GM11168 (cell line): ENCODE measurements around the gene C16orf96.

Experiments
- in situ Hi-C: fragments of 300-500 bp; cut with MboI; formaldehyde crosslinking; loops from one replicate; pipeline ENCODE4 v1.12.0; 2022; ENCODE audit warnings: low sequenced_read_pairs; ENCODE audit not compliant: unreplicated experiment

C16orf96 gene

DNA sequence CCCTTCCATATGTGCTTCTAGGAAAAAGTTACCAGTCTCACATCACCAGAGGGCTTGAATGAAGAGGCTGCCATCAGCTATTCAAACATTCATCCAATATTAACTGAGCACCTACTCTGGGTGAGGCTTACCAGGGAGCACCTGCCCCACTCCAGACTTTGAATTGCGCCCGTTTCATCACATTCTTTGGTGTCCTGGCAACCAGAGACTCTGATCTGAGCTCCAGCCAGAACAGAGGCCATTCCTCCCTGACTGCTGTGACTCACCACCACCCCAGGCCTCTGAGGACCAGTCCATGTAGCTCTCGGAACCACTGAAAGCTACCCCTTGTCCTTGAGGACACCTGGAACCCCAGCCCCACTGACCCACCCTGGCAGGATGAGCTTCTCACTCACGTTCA is at the start of gene C16orf96:
Gene C16orf96 (plus strand): TSS at position 229 of the 400 bp plus-strand sequence. CDS start 150 bp downstream, at position 379.
- in situ Hi-C loops, result no loop called here

DNA sequence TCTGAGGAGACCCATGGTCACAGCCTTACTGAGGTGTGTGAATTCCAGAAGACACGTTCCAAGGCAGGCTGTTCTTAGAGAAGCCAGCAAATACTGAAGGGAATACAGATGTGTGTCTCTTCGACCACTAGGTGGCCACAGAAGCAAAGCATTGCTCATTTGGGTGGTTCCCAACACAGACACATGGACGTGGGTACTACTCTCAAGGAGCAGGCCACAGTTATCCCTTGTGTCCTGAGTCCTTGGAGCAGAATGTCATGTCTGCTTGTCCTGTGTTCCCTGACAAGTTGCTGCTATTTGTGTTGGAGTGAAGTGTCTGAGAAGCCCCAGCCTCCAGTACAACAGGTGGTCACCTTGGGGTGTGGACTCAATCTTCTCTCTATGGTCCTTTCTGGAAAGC is 49.7 kb upstream of the C16orf96 start:
- in situ Hi-C loops, result no loop called here

DNA sequence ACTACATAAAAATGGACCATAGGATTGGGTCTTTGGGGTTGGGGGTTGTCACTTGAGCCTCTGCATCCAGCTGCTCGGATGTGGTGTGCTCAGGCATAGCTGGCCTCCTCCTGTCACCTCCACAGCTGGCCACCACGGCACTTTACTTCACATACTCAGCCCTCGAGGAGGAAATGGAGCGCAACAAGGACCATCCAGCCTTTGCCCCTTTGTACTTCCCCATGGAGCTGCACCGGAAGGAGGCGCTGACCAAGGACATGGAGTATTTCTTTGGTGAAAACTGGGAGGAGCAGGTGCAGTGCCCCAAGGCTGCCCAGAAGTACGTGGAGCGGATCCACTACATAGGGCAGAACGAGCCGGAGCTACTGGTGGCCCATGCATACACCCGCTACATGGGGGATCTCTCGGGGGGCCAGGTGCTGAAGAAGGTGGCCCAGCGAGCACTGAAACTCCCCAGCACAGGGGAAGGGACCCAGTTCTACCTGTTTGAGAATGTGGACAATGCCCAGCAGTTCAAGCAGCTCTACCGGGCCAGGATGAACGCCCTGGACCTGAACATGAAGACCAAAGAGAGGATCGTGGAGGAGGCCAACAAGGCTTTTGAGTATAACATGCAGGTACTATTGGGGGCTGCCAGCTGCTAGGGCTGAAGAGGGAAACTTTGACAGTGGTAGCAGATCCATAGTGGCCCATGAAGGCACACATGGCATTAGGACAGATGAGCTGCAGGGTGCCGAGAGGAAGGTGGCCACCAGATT is 48.4 kb upstream of the C16orf96 start:
- in situ Hi-C loops, result no loop called here

DNA sequence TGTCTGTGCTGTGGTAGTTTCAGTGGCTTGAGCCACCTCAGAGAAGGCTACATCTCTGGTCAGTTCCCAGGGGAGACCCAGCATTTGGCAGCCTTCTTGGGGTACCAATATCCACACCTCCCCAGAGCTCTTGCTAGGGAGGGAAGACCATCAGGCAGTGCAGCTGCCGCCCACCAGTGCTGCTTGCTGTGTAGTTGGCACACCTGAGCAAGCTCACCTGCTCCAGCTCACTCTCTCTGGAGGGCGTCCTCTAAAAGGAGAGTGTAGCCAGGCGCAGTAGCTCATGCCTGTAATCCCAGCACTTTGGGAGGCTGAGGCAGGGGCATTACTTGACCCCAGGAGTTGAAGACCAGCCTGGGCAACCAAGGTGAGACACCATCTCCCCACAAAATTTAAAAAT is 47.3 kb upstream of the C16orf96 start:
- in situ Hi-C loops, result no loop called here

DNA sequence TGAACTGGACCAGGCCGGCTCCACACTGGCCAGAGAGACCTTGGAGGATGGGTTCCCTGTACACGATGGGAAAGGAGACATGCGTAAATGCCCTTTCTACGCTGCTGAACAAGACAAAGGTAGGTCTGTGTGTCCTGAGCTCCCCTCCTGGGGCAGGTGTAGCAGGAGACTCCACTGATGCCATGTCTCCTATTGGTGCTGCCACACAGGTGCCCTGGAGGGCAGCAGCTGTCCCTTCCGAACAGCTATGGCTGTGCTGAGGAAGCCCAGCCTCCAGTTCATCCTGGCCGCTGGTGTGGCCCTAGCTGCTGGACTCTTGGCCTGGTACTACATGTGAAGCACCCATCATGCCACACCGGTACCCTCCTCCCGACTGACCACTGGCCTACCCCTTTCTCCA is 46.7 kb upstream of the C16orf96 start:
- in situ Hi-C loops, result no loop called here

DNA sequence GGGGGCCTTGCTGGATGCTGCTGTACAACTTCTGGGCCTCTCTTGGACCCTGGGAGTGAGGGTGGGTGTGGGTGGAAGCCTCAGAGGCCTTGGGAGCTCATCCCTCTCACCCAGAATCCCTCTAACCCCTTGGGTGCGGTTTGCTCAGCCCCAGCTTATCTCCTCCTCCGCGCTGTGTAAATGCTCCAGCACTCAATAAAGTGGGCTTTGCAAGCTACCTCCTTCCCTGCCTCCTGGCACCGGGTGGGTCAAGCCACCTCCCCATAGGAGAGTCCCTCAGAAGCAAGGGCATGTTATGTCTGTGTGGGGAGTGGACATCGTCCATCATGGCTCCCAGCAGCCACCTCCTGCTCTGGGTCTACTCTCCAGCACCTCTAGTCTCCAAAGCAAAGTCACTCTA is 46.0 kb upstream of the C16orf96 start:
- in situ Hi-C loops, result no loop called here

DNA sequence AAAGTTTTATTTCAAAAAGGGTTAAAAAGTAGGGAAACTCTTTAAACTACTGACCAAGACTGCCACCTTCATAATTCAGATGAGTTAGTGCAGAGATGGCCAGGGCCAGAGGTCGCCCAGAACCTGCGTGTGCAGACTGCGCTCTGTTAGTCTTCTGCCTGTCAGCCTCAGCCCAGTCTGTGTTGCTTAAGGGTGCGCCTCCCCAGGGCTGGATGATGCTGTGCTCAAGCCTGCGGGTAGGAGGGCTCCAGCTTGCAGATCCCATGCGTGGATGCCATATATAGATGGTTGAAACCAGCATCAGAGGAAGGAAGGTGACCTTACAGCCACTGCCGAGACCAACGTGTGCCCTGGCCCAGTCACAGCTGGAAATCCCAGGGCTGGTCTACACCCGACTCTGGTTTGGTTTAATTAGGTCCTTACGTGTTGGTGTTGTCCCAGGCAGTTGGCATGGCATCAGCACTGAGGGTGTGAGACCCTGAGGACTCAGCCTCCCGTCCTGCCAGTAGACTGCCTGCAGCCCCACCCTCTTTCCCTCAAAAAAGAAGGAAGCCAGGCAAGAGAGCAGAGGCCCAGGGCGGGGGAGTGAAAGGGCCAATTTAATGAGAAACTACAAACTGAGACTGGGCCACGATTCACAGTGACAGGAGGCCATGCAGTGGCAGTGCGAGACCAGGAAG is 45.3 kb upstream of the C16orf96 start:
- in situ Hi-C loops, result no loop called here

DNA sequence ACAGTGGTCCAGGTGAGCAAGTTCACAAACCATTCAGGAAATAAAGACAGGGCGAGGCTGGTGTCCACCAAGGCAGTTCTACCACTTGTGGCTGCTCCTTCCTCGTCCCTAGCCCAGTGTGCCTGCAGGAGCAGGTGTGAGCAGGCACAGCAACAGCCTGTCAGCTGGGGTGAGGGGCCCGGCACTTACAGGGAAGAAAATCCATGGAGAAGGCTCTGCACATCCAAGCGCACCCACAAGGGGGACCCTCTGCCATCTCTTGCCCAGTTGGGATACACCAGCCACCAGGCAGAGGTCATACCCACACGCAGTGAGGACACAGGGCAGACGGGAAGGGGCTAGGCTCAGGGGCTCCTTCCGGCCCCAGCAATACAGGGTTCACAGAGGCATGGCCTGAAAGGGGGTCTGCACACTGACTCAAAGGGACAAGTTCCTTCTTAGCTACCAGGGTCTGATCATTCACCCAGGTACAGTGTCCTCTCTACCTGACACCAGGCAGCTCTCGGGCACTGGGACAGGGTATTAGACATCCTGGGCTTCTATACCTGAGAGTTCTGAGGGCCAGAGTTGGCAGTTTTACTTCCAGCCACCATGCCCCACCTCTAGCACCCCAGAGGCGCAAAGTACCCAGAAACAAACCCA is 44.6 kb upstream of the C16orf96 start:
- in situ Hi-C loops, result no loop called here

DNA sequence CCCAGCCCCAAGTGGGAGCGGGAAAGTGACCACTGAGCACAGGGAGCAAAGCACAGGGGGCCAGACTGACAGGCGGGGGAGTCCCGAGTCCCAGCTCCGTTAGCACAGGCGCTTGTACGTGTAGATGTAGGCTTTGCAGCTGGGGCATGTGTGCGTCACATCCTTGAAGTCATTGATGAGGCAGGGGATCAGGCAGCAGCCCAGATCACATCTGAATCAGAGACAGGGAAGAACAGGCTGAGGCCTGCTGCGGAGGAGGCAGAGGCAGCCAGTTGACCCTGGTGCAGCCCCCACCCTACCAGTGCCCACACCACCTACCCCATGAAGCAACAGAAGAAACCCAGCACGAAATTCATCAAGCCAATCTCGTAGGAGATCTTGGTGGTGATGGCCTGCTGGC is 43.7 kb upstream of the C16orf96 start:
- in situ Hi-C loops, result no loop called here

DNA sequence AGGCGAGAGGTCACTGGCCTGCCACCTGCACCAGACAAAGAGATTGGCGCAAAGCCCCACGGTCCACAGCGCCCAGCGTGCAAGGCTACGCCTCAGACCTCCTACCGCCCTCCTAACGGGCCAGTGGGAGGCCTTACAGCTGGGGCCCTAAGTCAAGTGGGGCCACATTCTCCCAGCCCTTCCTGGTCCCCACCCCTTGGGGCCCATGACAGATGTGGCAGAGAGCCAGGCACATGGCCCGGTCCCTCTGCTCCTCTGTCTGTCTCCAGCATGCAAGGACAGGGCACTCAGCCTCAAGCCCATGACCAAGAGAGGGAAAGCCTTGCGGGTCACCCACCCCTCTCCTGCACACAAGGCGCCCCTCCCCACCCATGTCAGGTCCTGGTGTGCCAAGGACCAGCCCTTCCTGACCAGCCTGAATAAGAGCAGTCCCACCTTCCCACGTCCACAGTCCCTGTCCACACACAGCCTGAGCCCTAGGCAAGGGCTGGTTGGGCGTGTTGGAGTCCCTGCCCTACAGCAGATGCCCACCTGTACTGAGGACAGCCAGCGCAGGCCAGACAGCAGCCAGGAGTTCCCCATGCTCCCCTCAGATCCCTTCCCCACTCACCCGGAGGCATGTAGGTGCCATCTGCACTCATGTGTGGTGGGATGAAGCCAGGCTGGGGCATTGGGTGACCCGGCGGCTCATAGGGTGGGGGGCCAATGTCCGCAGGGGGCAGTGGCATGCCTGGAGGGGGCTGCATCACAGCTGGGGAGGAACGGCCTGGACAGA is 42.9 kb upstream of the C16orf96 start:
- in situ Hi-C loops, result no loop called here

DNA sequence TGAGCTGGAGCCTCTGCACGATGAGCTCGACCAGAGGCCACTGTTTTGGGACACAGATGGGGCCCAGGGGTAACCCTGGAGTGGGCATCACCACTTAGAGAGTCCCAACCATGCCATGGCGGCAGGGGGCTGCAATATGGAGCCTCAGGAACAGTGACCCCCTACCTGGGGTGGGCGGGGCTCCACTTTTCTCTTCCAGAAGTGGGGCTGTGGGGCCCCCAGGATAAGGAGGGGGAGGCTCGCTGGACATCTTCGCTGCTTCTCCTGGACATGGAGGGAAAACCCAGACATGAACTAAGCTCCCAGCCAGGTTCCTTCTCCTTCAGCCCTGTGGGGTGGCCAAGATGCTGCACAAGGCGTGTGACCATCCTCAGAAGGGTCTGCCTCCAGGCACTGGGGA is 42.3 kb upstream of the C16orf96 start:
- in situ Hi-C loops, result no loop called here

DNA sequence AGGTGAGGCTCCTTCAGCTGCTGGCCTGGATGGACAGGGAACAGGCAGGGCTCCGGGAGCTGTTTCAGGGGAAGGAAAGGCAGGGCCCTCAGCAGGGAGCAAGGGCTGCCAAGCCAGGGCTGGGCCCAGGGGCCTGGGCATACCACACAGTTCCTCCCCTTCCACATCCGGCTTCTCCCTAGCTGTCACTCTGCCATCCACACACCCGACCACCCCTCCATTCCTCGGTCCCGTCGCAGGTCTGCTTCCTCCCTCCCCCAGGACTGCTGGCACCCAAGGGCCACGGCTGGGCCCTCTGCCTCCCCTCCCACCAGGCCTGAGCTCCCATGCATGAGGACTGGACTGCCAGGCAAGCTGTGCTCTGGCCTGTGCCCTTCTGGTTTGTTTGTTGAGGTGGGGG is 41.5 kb upstream of the C16orf96 start:
- in situ Hi-C loops, result loop anchor here (5.0 kb wide), 1 partner anchor 68 kb away; no protein-coding TSS in a partner anchor

DNA sequence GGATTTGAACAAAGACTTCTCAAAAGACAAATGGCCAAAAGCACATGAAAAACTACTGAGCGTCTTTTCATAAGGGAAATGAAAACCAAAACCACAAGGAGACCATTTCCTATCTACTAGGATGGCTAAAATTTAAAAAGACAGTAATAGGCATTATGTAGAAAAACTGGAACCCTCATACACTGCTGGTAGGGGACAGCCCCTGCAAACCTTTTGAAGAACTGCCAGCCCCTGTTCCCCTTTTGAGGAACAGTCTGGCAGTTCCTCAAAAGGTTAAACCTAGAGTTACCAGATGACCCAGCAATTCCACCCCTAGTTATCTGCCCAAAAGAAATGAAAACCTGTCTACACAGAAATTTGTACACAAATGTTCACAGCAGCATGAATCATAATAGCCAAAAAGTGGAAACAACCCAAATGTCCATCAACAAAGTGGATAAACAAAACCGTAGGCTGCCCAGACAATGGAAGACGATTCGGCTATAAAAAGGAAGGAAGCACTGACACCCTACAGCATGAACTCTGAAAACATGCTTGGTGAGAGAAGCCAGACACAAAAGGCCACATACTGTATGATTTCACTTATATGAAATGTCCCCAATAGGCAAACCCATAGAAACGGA is 40.4 kb upstream of the C16orf96 start:
- in situ Hi-C loops, result loop anchor here (5.0 kb wide), 1 partner anchor 67 kb away; no protein-coding TSS in a partner anchor

DNA sequence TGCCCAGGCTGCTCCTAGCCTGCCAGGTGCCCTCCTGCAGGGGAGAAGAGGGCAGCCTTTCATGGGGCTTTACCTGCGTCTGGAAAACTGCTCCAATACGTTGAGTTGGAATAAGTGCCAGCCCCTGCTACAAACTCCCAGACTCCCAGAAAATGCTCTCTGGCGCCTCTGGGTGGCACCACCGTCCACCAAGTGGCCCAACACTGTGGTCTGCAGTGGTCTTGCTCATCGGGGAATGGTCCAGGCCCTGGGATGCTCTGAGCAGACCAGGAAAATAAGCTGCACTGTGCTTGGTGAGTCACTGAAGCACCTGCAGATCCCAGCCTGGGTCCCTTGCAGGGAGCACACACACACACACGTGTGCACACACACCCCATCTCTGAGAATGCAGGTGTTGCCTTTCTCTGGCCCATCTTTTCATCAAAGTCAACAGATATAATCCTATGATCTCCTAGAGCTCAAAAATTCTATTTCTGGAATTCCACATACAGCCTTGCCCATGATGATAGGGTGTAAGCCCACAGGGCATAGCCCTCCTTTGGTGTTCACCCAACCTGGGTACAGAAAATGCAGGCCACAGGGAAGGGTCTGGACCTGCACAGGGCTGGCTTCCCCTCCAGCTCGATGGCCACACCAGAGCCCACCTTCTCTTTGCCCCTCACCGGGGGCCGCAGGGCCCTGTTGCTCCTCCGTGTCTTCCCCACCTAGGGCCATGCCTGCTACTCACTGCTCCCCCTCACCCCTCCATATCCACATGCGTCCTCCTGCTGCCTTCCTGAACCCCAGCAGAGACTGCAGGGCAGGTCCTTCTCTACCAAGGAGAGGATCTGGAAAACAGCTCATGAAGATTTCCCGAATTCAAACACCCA is 38.1 kb upstream of the C16orf96 start:
- in situ Hi-C loops, result loop anchor here (5.0 kb wide), 1 partner anchor 64 kb away; no protein-coding TSS in a partner anchor

DNA sequence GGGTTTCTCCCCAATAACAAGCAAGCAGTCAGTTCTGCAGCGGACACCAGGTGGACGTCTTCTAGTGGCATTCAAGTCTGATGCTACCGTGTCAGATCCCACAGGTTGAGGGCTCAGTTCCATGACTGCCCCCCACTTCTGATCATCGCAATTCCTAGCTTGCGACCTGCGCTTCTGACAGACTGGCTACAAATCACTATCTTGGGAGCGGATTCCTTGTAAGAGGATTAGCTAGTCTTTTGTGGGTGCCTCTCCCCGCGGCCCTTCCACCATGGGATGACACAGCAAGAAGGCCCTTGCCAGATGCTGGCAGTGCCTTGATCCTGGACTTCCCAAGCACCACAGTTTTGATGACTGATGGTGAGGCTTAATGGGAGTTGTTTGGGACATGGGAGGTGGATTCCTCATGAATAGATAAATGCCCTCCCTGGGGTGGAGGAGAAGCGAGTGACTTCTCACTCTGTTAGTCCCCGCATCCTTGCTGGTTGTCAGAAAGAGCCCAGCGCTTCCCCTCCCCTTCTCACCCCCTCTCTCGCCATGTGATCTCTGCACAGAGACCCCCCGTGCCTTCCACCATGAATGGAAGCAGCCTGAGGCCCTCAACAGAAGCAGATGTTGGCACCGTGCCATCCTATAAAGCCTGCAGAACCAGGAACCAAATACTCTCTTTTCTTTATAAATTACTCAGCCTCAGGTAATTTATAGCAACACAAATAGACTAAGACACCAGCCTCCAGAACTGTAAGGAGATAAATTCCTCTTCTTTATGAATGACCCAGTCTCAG is 36.7 kb upstream of the C16orf96 start:
- in situ Hi-C loops, result loop anchor here (5.0 kb wide), 1 partner anchor 63 kb away; no protein-coding TSS in a partner anchor

DNA sequence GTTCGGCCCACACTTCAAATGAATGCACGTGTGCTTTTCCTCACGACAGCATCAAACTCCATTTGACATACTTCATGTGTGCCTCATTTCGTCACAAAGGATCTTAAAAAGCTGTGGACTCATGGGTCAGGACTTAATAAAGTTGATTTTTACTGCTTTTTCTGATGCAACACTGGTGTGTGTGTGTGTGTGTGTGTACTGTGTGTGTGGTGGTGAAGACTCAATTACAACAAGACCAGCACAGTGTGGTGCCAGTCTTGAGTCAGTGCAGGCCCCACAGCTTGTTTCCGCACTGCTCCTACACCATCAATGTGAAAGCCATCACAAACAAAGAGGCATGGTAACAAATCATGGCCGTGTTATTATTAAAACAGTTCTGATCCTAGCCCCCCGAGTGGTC is 35.2 kb upstream of the C16orf96 start:
- in situ Hi-C loops, result no loop called here

DNA sequence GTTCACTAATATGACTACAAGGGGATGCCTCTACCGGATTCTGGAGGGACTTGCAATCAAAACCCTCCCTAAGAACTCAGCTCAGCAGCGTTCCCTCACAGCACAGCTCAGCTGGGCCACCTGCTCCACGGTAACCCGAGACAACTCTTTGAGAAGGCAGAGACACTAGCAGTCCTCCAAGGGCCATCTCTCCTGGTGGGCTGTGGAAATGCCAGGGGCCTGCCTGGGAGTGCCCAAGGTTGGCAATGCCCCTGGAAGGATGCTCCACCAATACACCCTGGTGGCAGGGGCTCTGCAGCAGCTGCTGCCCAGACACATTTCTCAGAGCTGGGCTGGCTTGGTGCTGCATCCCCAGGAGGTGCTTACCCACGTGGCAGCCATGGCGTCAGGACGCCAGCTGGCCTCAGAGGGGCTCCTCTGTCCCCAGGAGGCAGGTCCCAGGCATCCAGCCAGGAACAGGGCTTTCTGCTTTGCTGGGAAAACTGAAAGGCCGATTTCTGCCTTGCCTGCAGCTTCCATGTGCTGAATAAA is 34.0 kb upstream of the C16orf96 start:
- in situ Hi-C loops, result no loop called here

DNA sequence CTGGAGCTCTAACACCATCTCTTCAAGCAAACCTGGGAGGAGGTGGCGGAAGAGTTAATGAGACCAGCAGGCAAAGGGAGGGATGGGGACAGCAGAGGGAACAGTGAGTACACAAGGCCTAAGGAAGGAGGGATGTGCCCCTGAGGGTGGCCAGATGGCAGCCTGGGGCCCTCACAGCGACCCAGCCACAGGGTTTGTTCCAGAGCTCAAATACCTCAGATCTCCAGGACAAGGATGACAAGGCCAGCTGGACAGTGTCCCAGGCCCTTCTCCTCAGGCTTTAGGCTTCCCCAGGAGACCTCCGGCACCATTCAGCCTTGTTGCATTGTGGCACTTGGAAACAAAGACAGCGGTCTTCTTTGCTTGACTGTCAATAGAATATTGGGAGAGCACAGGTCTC is 32.5 kb upstream of the C16orf96 start:
- in situ Hi-C loops, result no loop called here
